ENCODE data around the gene SYPL1. TPM values are rescaled to one million over a fixed set of nuclear protein-coding genes. Genes with fewer than 3 reads are reported as not detected.

SYPL1 gene
- polyA plus RNA-seq, 1 of the 3 experiments (the other 2 are of a cell fraction): 72.4 TPM

DNA sequence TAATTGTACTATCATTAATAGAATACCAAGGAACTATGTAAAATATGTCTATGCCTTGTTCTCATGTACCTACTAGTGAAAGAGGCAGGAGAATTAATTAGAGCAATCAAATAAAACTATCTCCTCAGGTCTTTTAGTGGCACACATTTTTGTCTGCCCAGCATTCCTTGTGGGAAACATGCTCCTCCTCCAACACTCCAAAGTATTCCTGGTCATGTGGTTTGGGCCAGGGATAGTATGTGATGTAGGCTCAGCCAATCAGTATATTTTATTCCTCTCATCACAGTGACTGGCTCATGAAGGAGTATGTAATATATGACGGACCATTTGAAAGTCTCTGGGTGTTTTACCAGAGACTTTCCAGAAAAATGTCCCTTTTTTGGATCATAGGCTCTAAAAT, 16.7 kb upstream of the SYPL1 start:
- DNase-seq: no peak
- Histone ChIP-seq H3K4me3 (ENCODE audit: low read depth in 2 of 2, low read length in 1 of 2) (no peak overlapping the region), H3K4me1 (ENCODE audit: control insufficient read depth in 1 of 2, insufficient read depth in 2 of 2, low read depth in 1 of 2, low read length in 1 of 2) (peaks cover 0 to 12% of the 10 kb centered on the region in 2 experiments; a peak in 1 of 4 replicates), H3K79me2 (ENCODE audit: insufficient read depth) (no peaks in the 10 kb centered on the region), H3K36me3 (replicated peaks in 1 of 2; ENCODE audit: control insufficient read depth in 1 of 2, insufficient read depth in 2 of 2, low read length in 1 of 2) (no peaks in the 10 kb centered on the region), H3F3A (replicated peaks; ENCODE audit: insufficient read depth) (no peaks in the 10 kb centered on the region), H3K9me3 (no peaks in the 10 kb centered on the region), H2AFZ (ENCODE audit: low read depth) (no peak overlapping the region), H4K20me1 (ENCODE audit: insufficient read depth) (no peaks in the 10 kb centered on the region), H3K27ac (ENCODE audit: low read depth in 2 of 2, low read length in 1 of 2) (no peak overlapping the region), H3K9ac (no peak overlapping the region), H3K9me2 (no peaks in the 10 kb centered on the region), H3K27me3 (ENCODE audit: insufficient read depth) (no peaks in the 10 kb centered on the region), H3K4me2 (no peak overlapping the region)
- WGBS (ENCODE audit: low lambda C conversion rate): 94% methylated on average over 1 of the region's 1 CpG
- TF ChIP-seq RAD21 (IDR thresholded peaks at IDR 0.05; ENCODE audit: low read length) (no peak), NFIC (IDR thresholded peaks at IDR 0.05; ENCODE audit: borderline replicate concordance) (no peak), TAF1 (IDR thresholded peaks at IDR 0.05; ENCODE audit: borderline replicate concordance, low read depth, low read length) (no peak)
- ChIA-PET CTCF (no interaction called here), POLR2A (no interaction called here)

DNA sequence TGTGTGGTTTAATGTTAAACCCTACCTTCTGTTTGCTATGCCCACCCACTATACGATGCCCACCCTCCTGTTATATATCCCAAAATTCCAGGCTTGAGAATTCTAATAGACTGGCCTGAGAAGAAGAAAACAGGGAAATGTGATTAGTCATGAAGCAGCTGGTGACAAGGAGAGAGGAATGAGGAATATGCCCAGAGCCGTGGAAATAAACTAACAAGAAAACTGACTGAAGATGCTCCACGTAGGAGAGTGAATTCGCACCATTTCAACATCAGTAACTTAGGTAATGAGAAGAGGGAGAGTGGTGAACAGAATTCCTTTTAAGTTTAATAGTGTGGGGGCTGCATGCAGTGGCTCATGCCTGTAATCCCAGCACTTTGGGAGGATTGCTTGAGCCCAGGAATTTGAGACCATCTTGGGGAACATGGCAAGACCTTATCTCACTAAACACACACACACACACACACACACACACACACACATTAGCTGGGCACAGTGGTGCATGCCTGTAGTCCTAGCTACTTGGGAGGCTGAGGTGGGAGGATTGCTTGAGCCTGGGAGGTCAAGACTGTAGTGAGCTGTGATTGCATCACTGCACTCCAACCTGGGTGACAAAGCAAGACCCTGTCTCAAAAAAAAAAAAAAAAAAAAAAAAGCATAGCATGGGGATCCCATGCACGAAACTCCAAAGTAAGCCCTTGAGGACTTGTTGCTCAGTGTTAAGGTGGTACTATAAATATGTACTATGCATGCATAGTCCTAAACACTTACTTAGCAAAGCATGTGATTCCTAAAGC, 16.1 kb upstream of the SYPL1 start:
- ChIA-PET CTCF (no interaction called here), POLR2A (no interaction called here)
- no peak overlapping the region for H3K4me2 ChIP-seq

More for the DNA sequence above, 16.1 kb upstream of the SYPL1 start:
- H3K27ac ChIP-seq (ENCODE audit: low read depth in 2 of 2, low read length in 1 of 2): no peak overlapping the region
- H2AFZ ChIP-seq (ENCODE audit: low read depth): no peak overlapping the region
- no peak overlapping the region for H3K9ac ChIP-seq
- 0 out of 2 replicates have a peak, but pooled peaks have one; percentile 6 for TF ChIP-seq PBX3 (IDR thresholded peaks at IDR 0.05)
- peak; percentile 56 for TF ChIP-seq FOSL2 (IDR thresholded peaks at IDR 0.05; ENCODE audit: borderline replicate concordance, low read depth)
- TF ChIP-seq, protein P1, sequence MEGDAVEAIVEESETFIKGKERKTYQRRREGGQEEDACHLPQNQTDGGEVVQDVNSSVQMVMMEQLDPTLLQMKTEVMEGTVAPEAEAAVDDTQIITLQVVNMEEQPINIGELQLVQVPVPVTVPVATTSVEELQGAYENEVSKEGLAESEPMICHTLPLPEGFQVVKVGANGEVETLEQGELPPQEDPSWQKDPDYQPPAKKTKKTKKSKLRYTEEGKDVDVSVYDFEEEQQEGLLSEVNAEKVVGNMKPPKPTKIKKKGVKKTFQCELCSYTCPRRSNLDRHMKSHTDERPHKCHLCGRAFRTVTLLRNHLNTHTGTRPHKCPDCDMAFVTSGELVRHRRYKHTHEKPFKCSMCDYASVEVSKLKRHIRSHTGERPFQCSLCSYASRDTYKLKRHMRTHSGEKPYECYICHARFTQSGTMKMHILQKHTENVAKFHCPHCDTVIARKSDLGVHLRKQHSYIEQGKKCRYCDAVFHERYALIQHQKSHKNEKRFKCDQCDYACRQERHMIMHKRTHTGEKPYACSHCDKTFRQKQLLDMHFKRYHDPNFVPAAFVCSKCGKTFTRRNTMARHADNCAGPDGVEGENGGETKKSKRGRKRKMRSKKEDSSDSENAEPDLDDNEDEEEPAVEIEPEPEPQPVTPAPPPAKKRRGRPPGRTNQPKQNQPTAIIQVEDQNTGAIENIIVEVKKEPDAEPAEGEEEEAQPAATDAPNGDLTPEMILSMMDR (IDR thresholded peaks at IDR 0.05): no peak
- no peaks in the 10 kb centered on the region for H3K27me3 ChIP-seq (ENCODE audit: insufficient read depth)
- no peaks in the 10 kb centered on the region for H3K36me3 ChIP-seq (replicated peaks in 1 of 2; ENCODE audit: control insufficient read depth in 1 of 2, insufficient read depth in 2 of 2, low read length in 1 of 2)
- H3K4me3 ChIP-seq (ENCODE audit: low read depth in 2 of 2, low read length in 1 of 2): no peak overlapping the region
- 75% methylated on average over 5 of the region's 5 CpGs for WGBS (ENCODE audit: low lambda C conversion rate)
- no peaks in the 10 kb centered on the region for H3K9me2 ChIP-seq
- H3F3A ChIP-seq (replicated peaks; ENCODE audit: insufficient read depth): no peaks in the 10 kb centered on the region
- no peaks in the 10 kb centered on the region for H3K9me3 ChIP-seq
- no peaks in the 10 kb centered on the region for H4K20me1 ChIP-seq (ENCODE audit: insufficient read depth)
- no peak for DNase-seq
- H3K4me1 ChIP-seq (ENCODE audit: control insufficient read depth in 1 of 2, insufficient read depth in 2 of 2, low read depth in 1 of 2, low read length in 1 of 2): peaks cover 0 to 12% of the 10 kb centered on the region in 2 experiments; a peak in 1 of 4 replicates
- H3K79me2 ChIP-seq (ENCODE audit: insufficient read depth): no peaks in the 10 kb centered on the region

Measured in SK-N-SH (cell line).